ENCODE results near the gene PEX19.
A peak's percentile ranks its signal among the peaks of the same experiment; 100 is the strongest.

Gene PEX19

GRCh38 chr1:160277330-160277729 is 7.6 kb downstream of the PEX19 start:
- DNase-seq, result no peak

GRCh38 chr1:160271025-160271424 is 13.9 kb downstream of the PEX19 start:
- no peak for DNase-seq

- no peak for DNase-seq
These were observed 17.5 kb downstream of the PEX19 start for GRCh38 chr1:160267284-160267991.

GRCh38 chr1:160264795-160265307 is 20.1 kb downstream of the PEX19 start:
- DNase-seq, result no peak

- peak; percentile 97 to 98 for DNase-seq
These were observed 22.8 kb downstream of the PEX19 start, which contains the start of gene DCAF8 for GRCh38 chr1:160261893-160262794. Gene DCAF8 (minus strand): TSS chr1:160262549. CDS start chr1:160244008, 18,541 bp downstream.

GRCh38 chr1:160261556-160261892 is 23.4 kb downstream of the PEX19 start:
- DNase-seq, result peak; percentile 67 to 72

- DNase-seq, result no peak
These were observed 24.2 kb downstream of the PEX19 start for GRCh38 chr1:160260406-160261382.

- no peak for DNase-seq
These were observed 26.6 kb downstream of the PEX19 start for GRCh38 chr1:160258177-160258798.

GRCh38 chr1:160257411-160258015 is 27.4 kb downstream of the PEX19 start:
- no peak for DNase-seq

GRCh38 chr1:160256396-160257046 is 28.4 kb downstream of the PEX19 start:
- no peak for DNase-seq

- no peak for DNase-seq
These were observed 29.1 kb downstream of the PEX19 start for GRCh38 chr1:160255781-160256300.

- DNase-seq, result peak; percentile 57 to 62
These were observed 33.0 kb downstream of the PEX19 start for GRCh38 chr1:160251687-160252526.

- no peak for DNase-seq
These were observed 33.9 kb downstream of the PEX19 start for GRCh38 chr1:160251011-160251410.

- no peak for DNase-seq
These were observed 37.9 kb downstream of the PEX19 start for GRCh38 chr1:160247053-160247452.

GRCh38 chr1:160245434-160245833 is 39.5 kb downstream of the PEX19 start:
- no peak for DNase-seq

- DNase-seq, result no peak
These were observed 40.7 kb downstream of the PEX19 start for GRCh38 chr1:160244209-160244608.

- DNase-seq, result no peak
These were observed 41.2 kb downstream of the PEX19 start for GRCh38 chr1:160243767-160244166.

- DNase-seq, result no peak
These were observed 45.2 kb downstream of the PEX19 start for GRCh38 chr1:160239582-160240299.

- no peak for DNase-seq
These were observed 46.5 kb downstream of the PEX19 start for GRCh38 chr1:160238408-160238807.
